ENCODE data around the gene NMRAL1.

DNA sequence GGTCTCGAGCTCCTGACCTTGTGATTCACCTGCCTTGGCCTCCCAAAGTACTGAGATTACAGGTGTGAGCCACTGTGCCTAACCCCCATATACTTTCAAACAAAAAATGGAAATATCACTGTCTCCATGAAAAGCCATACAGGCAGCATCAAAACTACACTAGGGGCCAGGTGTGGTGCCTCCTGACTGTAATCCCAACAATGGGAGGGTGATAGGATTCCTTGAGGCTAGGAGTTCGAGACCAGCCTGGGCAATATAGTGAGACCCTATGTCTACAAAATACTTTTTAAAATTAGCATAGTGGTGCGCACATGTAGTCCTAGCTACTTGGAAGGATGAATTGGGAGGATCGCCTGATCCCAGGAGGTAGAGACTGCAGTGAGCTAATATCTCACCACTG lies 17.5 kb upstream of the NMRAL1 start:
- TF ChIP-seq, protein P1, sequence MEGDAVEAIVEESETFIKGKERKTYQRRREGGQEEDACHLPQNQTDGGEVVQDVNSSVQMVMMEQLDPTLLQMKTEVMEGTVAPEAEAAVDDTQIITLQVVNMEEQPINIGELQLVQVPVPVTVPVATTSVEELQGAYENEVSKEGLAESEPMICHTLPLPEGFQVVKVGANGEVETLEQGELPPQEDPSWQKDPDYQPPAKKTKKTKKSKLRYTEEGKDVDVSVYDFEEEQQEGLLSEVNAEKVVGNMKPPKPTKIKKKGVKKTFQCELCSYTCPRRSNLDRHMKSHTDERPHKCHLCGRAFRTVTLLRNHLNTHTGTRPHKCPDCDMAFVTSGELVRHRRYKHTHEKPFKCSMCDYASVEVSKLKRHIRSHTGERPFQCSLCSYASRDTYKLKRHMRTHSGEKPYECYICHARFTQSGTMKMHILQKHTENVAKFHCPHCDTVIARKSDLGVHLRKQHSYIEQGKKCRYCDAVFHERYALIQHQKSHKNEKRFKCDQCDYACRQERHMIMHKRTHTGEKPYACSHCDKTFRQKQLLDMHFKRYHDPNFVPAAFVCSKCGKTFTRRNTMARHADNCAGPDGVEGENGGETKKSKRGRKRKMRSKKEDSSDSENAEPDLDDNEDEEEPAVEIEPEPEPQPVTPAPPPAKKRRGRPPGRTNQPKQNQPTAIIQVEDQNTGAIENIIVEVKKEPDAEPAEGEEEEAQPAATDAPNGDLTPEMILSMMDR (IDR thresholded peaks at IDR 0.05), result no peak
- TF ChIP-seq POLR2AphosphoS5 (IDR thresholded peaks at IDR 0.05; ENCODE audit: low read depth, low read length) (no peak), EP300 (IDR thresholded peaks at IDR 0.05; ENCODE audit: borderline replicate concordance in 1 of 2, low read depth in 1 of 2, low read length in 1 of 2) (no peak), ELF1 (IDR thresholded peaks at IDR 0.05) (no peak), MXI1 (IDR thresholded peaks at IDR 0.05; ENCODE audit: low read depth, low read length) (no peak), YY1 (IDR thresholded peaks at IDR 0.05; ENCODE audit: low read depth) (no peak), SIN3A (IDR thresholded peaks at IDR 0.05; ENCODE audit: borderline replicate concordance, low read depth, low read length) (no peak), TCF12 (IDR thresholded peaks at IDR 0.05) (no peak), GABPA (IDR thresholded peaks at IDR 0.05; ENCODE audit: low read depth) (no peak), GATA2 (CRISPR knock-in tag; IDR thresholded peaks at IDR 0.05) (no peak)
- TF ChIP-seq, protein P2, sequence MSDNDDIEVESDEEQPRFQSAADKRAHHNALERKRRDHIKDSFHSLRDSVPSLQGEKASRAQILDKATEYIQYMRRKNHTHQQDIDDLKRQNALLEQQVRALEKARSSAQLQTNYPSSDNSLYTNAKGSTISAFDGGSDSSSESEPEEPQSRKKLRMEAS (IDR thresholded peaks at IDR 0.05; ENCODE audit: low read depth), result no peak
- TF ChIP-seq, protein P3, sequence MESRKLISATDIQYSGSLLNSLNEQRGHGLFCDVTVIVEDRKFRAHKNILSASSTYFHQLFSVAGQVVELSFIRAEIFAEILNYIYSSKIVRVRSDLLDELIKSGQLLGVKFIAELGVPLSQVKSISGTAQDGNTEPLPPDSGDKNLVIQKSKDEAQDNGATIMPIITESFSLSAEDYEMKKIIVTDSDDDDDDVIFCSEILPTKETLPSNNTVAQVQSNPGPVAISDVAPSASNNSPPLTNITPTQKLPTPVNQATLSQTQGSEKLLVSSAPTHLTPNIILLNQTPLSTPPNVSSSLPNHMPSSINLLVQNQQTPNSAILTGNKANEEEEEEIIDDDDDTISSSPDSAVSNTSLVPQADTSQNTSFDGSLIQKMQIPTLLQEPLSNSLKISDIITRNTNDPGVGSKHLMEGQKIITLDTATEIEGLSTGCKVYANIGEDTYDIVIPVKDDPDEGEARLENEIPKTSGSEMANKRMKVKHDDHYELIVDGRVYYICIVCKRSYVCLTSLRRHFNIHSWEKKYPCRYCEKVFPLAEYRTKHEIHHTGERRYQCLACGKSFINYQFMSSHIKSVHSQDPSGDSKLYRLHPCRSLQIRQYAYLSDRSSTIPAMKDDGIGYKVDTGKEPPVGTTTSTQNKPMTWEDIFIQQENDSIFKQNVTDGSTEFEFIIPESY (IDR thresholded peaks at IDR 0.05; ENCODE audit: borderline replicate concordance, low read depth), result no peak
